B cell (primary cell): ENCODE measurements around the gene ARID3C.

ENCODE experiments used
- CTCF ChIP-seq: fragments of 200-600 bp; IDR thresholded peaks from one replicate; pipeline ENCODE4 v1.8.0; 2022; ENCODE audit warnings: antibody characterized with exemption, mild to moderate bottlenecking
- EZH2 ChIP-seq: IDR thresholded peaks from 2 replicates; pipeline ENCODE4 v1.6.1; 2012; ENCODE audit warnings: borderline replicate concordance, low read depth, mild to moderate bottlenecking, moderate library complexity, low read length; ENCODE audit not compliant: insufficient read depth, poor library complexity, severe bottlenecking

DNA sequence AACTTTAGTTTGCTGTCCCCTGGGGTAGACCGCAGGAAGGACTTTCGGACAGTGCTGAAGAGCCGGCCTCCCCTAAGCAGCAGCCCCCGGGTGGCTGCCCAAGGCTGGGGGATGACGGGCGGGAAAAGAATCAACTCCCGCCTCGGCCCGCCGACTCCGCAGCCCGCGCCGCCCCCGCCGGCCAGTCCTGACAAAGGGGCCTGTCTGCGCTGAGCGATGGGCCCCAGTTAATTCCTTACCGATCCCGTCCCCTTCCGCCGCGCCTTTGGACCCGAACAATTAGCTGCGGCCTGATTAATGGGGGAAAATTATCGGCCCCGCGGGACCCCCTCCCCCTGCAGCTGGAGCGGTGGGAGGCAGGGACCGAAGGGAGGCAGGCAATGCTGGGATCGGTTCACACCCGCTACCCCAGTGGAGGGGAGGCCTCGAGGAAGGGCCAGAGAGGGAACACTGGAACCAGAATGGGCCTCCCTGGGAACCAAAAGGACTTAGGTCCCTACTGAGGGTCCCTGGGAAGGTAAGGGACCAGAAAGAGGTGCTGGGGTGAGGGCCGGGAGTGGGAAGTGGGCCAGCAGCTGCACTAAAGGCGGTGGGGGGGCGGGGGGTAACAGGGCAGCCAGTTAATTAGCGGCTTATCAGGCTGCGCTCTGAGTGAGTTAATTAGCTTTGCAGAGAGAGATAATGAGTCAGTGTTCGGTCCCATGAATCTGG is 4.2 kb downstream of the ARID3C start:
- TF ChIP-seq CTCF (no peak), EZH2 (peak; percentile 76)
